ENCODE results near the gene CDK1. TPM values are rescaled to one million over a fixed set of nuclear protein-coding genes. Genes with fewer than 3 reads are reported as not detected.

The CDK1 gene
- total and polyA plus RNA-seq, 10 of the 15 experiments (the other 5 are each of a cell fraction or from before 2014, with no cell fraction given): 81.5 to 361 (median 133) TPM

- SMC1A ChIA-PET (ENCODE audit: uncharacterized antibody, unreplicated experiment): no interaction called here
- Histone ChIP-seq H2AFZ (ENCODE audit: control insufficient read depth, low read depth, low read length) (no peak overlapping the region), H3K36me3 (ENCODE audit: control insufficient read depth in 2 of 2, insufficient read depth in 2 of 2, low read length in 1 of 2) (no peaks in the 10 kb centered on the region), H3K4me3 (no peak overlapping the region), H3K27ac (ENCODE audit: control insufficient read depth, insufficient read depth) (no peak overlapping the region), H3K4me2 (ENCODE audit: control insufficient read depth, insufficient read depth) (no peak overlapping the region), H3K79me2 (ENCODE audit: control insufficient read depth, insufficient read depth, low read length) (no peaks in the 10 kb centered on the region), H3K9me3 (replicated peaks; ENCODE audit: control insufficient read depth, insufficient read depth, low read length) (no peaks in the 10 kb centered on the region), H3K4me1 (ENCODE audit: control insufficient read depth, insufficient read depth, low read length) (no peaks in the 10 kb centered on the region), H3K9ac (ENCODE audit: control insufficient read depth, insufficient read depth, low read length) (no peak overlapping the region), H3K27me3 (replicated peaks in 1 of 2; ENCODE audit: control insufficient read depth in 2 of 2, insufficient read depth in 2 of 2, low read length in 1 of 2) (no peaks in the 10 kb centered on the region; a peak in 1 of 4 replicates), H4K20me1 (ENCODE audit: control insufficient read depth, insufficient read depth) (no peaks in the 10 kb centered on the region)
- FAIRE-seq (no peak), ATAC-seq (no peak), DNase-seq (ENCODE audit: low read depth, low spot score) (no peak)
- POLR2A ChIA-PET: interaction anchor here (0.5 kb wide), 1 partner anchor 16 kb away, joined by 3 read pairs; no protein-coding TSS in a partner anchor
- in situ Hi-C loops (cut with MboI): no loop called here
- CTCF ChIA-PET: no interaction called here
- BruUV-seq (replicated peaks): no TSS peak
- no peak for TF ChIP-seq CTCF (IDR thresholded peaks at IDR 0.05 in 2 of 3, conservative IDR thresholded peaks at IDR 0.05 in 1 of 3; ENCODE audit: control insufficient read depth in 2 of 3, extremely low read depth in 1 of 3, insufficient read depth in 1 of 3, low read depth in 3 of 3, low read length in 3 of 3)
- TF ChIP-seq ZNF592 (IDR thresholded peaks at IDR 0.05): no peak
- no peak for TF ChIP-seq CBX3 (IDR thresholded peaks at IDR 0.05; ENCODE audit: borderline replicate concordance, low read depth)
- TF ChIP-seq POLR2AphosphoS2 (IDR thresholded peaks at IDR 0.05; ENCODE audit: low read depth, low read length): no peak
- no peak for TF ChIP-seq HSF1 (IDR thresholded peaks at IDR 0.05; ENCODE audit: low read depth, low read length)
- TF ChIP-seq HDGF (IDR thresholded peaks at IDR 0.05): no peak
- TF ChIP-seq IRF5 (IDR thresholded peaks at IDR 0.05; ENCODE audit: borderline replicate concordance): no peak
- no peak for TF ChIP-seq NR2C2 (IDR thresholded peaks at IDR 0.05; ENCODE audit: borderline replicate concordance, control insufficient read depth, insufficient read length, low read depth)
- TF ChIP-seq SMAD5 (IDR thresholded peaks at IDR 0.05; ENCODE audit: low read depth): no peak
- no peak for TF ChIP-seq NFYB (IDR thresholded peaks at IDR 0.05; ENCODE audit: insufficient read depth, low read depth, low read length)
- no peak for TF ChIP-seq HDAC2 (IDR thresholded peaks at IDR 0.05)
- TF ChIP-seq TAF1 (IDR thresholded peaks at IDR 0.05; ENCODE audit: borderline replicate concordance, low read depth, low read length): no peak
- no peak for TF ChIP-seq ZNF274 (IDR thresholded peaks at IDR 0.05; ENCODE audit: insufficient read depth, insufficient read length)
- RAD21 ChIA-PET (ENCODE audit: unreplicated experiment): interaction anchor here (0.7 kb wide), 1 partner anchor 9 kb away, joined by 3 read pairs; no protein-coding TSS in a partner anchor
- intact Hi-C loops (cut with micrococcal nuclease; ENCODE audit: unreplicated experiment): no loop called here
- 45% methylated on average over 4 of the region's 4 CpGs for WGBS (ENCODE audit: insufficient coverage, insufficient replicate concordance, low lambda C conversion rate, missing lambda C conversion rate)
Measured at GRCh38 chr10:60825520-60825919, 47.2 kb downstream of the CDK1 start.

Data from GM12878 (cell line).